Measurements from ENCODE around the gene CLEC2L. TPM values are rescaled to one million over a fixed set of nuclear protein-coding genes. Genes with fewer than 3 reads are reported as not detected.

The CLEC2L gene
- total RNA-seq, 1 experiment from 2014 or later = not detected

GRCh38 chr7:139522830-139523198, 671 bp upstream of the CLEC2L start:
- no peak for DNase-seq (ENCODE audit: low read depth)

DNA sequence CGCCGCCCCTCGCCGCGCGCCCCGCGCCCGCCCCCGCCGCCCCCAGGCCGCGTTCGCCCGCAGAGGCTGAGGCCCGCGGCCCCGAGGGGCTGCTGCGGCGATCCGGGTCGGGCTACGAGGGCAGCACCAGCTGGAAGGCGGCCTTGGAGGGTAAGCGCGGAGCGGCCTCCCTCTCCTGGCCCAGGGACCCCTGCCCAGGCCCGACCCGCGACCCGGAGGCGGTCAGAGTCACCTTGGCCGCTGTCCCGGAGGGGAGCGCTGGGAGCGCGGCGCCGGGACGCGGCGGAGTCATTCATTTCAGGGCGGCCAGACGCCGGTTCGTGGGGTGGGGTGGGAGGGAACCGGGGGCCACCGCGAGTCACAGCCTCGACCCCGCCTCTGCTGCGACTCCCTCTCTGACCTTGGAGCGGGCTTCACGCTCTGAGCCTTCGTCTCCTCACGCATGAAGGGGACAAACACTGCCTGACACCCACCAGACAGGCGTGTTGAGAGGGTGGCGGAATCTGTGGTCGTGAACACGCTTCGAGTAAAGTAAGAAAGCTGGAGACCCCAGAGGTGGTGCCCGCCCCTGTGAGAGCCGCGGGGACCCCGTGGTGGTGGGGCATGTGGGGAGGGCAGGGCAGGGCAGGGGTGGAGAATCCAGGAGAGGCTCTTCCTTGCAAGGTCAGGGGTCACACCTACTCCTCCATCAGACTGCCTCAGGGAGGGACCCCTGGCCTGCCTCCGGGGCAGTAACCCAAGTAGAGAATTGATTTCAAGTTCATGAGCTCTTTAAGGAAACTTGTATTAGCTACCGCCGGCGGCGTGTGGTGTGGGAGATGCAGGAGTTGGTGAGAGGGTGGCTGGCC, 707 bp downstream of the CLEC2L start:
- no peak for DNase-seq (ENCODE audit: low read depth)

- DNase-seq (ENCODE audit: low read depth) = no peak
These were observed 1.8 kb downstream of the CLEC2L start for GRCh38 chr7:139525239-139525638.

GRCh38 chr7:139525750-139526149, 2.3 kb downstream of the CLEC2L start:
- DNase-seq (ENCODE audit: low read depth) = no peak

DNA sequence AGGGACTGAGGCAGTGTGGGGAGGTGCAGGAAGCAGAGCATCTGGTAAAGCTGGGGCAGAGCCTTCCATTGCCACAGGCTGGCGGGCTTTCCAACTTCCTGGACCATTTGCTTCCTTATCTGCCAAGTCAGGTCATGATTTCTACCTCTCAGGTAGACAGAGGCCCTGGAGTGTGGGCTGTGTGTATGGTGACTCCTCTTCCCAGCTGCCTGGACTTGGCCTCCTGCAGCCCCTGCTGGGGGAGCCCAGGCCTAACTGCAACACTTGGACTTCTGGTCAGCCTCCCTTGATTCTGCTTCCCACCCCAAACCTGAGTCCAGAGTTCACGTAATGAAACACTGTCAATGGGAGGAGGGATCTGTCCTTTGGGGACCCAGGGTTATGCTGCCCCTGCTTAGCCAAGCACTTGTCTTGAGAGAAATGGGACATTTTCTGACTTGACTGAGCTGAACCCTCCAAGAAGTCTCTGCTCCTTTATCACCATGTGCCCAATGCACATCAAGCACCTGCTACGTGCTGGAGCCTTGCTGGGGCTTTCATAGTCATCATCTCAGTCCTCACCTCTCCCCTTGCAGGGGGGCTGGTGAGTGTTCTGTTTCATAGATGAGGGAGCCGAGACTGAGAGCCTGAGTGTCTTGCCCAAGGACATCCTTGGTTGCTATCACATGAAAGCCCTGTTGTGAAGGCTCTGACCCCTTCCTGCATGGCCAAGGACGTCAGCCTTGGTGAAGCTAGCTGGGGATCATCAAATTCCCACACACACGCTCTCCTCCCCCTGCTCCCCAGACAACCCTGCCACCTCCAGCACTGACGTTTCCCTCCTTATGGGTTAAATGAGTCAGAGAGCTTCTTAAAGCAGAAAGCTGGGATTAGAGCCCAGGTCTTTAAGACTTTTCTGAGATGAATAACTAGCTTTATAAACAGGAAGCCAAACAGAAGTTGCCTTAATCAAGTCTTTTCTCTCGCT, 3.4 kb downstream of the CLEC2L start:
- DNase-seq (ENCODE audit: low read depth) = peak; percentile 69

DNA sequence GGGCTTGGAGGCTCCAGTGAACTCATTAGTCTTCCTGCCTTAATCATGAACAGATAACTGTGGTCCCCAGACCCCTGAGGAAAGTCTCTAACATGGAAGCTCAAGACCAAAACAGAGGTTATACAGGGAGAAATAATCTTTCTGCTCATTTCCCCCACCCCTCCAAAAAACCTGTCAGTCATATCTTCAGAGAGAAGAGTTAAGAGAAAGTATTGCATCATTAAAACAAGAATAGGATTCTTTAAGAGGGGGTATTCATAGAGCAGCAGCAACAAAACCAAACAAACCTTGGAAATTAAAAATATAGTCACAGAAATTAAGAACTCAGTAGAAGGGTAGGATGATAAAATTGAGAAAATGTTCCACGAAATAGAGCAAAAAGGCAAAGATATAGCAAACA, 7.6 kb downstream of the CLEC2L start:
- no peak for DNase-seq (ENCODE audit: low read depth)

DNA sequence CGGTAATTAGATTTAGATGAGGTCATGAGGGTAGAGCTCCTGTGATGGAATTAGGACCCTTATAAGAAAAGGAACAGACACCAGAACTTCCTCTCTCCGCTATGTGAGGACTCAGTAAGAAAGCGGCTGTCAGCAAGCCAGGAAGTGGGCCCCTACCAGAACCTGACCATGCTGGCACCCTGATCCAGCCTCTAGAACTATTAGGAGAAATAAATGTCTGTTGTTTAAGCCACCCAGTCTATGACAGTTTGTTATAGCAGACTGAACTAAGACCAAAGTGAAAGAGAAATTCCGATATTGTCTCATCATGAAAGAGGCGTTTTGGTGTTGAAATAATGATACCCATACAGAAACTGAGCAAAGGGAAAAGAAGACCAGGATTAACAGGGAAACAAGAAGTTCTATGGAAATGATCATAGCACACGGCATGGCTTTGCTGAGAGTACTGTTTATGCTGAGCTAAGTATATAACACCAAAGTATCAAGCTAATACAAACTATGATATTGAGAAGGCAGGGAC, 9.2 kb downstream of the CLEC2L start:
- DNase-seq (ENCODE audit: low read depth) = no peak

DNA sequence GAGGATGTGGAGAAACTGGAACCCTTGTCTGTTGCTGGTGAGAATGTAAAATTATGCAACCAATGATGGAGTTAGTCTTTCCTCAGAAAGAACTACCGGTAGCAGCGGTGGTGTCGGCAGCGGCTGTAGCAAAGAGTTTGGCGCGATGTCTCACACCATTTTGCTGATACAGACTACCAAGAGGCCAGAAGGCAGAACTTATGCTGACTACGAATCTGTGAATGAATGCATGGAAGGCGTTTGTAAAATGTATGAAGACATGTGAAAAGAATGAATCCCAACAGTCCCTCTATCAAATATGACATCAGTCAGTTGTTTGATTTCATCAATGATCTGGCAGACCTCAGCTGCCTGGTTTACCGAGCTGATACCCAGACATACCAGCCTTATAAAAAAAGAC, 10.6 kb downstream of the CLEC2L start:
- DNase-seq (ENCODE audit: low read depth) = no peak

DNA sequence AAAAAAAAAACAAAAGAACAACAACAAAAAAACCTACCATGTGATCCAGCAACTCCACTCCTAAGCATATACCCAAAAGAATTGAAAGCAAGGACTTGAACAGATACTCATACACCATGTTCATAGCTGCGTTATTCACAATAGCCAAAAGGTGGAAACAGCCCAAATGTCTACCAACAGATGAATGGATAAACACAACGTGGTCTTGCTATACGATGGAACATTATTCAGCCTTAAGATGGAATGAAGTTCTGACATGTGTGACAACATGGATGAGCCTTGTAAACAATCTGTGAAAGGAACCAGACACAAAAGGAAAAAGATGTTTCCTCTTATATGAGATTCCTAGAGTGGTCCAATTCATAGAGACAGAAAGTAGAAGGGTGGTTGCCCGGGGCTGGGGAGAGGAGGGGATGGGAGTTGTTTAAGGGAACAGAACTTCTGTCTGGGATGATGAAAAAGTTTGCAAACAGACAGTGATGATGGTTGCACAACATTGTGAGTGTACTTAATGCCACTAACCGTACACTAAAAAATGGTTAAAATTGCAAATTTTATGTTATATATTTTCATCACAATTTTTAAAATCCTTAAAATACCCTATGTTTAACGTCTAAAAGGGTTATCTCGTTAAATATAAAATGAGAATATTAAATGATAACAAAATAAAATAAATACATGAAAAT, 11.6 kb downstream of the CLEC2L start:
- DNase-seq (ENCODE audit: low read depth) = no peak

DNA sequence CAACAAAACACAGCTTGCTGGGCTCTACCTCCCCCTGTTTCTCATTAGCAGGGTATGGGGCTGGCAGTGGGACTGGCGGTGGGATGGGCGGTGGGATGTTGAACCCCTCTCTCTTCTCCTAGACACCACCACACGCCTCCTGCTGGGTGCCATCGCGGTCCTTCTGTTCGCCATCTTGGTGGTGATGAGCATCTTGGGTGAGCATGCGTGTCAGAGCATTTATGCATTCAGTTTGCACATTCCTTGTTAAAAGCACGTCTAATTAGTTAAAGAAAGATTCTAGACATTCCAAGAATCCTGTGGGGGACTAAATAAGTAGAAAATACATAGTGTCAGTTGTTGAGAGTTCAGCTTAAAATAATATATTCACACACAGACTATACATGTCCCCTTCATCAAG, 12.7 kb downstream of the CLEC2L start:
- DNase-seq (ENCODE audit: low read depth) = no peak

- DNase-seq (ENCODE audit: low read depth) = no peak
These were observed 15.6 kb downstream of the CLEC2L start for GRCh38 chr7:139538881-139539635.

- no peak for DNase-seq (ENCODE audit: low read depth)
These were observed 16.7 kb downstream of the CLEC2L start for GRCh38 chr7:139540203-139540602.

DNA sequence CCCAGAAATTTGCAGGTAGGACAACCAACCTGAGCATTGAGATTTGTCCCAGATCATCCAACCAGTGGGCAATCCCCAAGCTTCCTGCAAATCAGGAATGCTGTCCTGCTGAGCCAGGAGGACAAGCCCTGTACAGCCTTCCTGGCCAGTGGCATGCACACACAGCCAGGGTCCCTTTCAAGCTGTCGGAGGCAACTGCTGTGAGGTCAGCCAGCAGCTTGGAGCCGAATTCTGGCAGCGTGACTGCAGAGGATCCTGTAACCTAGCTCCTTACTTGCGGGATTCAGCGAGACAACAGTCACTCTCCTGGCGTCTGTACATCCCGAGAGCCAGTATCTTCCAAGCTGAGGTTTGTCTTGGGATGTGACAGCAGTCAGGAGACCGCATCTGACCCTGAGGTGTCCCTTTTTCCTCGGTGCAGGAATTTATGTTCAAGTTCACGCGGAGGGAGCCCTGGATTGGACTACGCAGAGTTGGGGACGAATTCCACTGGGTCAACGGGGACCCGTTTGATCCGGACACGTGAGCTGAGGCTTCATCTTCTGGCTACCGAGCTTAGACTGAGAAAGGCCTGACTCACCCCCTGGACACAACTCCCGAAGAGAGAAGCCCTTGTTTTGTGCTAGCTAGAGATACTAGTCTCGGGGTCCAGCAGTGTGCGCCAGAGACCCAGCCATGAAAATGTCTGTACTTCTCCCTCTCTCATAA, 18.3 kb downstream of the CLEC2L start:
- DNase-seq (ENCODE audit: low read depth) = no peak

DNA sequence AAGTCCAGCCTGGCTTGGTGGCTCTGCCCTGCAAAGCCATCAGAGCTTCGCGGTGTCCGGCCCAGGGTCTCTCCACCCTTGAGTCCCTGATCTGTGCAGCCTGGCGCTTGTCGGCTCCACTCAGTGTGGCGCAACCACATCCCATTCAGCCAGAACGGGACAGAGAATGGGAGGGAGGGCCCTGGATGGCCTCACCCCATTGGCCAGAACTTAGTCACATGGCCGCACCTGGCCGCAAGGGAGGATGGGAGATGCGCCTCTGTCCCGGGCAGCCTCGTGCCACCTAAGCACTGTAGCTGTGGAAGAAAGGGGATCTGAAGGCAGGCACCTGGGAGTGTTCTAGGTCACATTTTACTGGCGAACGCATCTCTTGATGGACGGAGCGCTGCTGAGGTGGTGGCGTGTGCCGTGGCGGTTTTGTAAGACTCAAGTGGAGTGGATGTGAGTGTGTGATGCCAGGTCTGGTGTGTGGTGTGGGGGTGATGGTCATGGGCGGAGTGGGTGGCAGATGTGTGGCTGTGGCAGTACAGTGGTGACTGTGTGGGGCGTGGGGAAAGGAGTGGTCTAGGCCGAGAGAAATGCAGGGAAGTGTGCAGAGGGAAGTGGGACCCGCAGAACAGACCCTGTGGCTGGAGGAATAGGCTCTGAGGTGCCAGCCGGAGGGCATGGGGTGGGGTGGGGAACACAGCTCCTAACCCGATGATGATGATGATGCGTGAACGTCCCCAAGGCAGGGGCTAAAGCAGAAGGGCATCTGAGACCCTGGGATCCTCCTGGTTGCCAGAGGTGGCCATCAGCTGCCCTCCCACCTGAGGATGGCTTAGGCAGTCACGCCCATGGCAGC, 19.0 kb downstream of the CLEC2L start:
- DNase-seq (ENCODE audit: low read depth) = no peak

DNA sequence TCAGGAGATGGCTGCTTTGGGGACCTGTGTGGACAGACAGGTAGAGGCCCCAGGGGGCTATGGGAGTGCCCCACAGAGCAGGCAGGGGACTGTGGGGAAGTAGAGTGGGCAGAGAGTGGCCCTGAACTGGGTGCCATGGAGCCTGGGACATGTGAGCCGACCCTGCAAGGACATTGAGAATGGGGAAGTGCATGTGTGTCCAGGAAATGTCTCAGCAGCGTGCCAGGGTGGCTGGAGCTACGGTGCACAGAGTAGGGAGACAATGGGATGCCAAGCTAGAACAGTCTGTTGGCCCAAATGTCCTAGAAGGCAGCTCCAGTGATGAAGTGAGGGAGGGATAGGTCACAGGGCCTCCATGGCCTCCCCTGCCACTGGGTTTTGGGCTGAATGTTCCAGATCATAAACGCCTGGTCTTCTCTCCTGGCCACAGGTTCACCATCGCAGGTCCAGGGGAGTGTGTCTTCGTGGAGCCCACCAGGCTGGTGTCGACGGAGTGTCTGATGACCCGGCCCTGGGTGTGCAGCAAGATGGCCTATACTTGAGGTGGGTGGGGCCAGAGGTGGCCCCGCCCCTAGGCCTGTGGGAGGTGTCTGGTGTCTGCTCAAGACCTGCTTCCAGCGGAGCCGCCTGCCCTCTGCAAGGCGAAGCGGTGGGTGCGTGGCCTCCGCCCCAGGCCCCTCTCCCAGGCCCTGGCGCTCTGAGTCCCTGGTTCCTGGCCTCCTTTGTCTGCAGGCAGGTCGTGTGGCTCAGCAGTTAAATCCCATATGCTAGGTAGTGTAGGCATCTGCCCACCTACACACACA, 20.5 kb downstream of the CLEC2L start:
- DNase-seq (ENCODE audit: low read depth) = no peak

DNA sequence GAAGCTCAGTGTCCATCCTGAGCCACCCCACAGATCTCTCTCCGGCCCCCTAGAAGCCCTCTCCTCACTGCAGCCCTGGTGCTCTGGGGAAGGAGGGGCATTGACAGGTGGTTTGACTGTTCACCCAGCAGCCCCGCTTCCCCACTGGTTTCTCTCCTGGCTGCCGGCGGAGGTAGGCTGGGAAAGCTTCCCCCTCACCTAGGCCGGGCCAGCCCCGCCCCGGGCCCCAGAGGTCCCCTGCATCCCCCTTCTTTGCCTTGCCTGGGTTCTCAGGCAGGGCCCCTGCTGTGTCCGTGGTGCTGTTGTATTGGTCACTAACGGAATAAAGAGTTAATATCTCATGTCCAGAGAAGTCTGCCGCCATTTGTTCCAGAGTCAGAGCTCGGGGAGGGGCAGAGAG, 21.2 kb downstream of the CLEC2L start:
- no peak for DNase-seq (ENCODE audit: low read depth)

GRCh38 chr7:139548302-139549028, 25.0 kb downstream of the CLEC2L start:
- no peak for DNase-seq (ENCODE audit: low read depth)
